GM18511 (cell line): ENCODE measurements around the gene SOWAHA.
"Not testable (repeated sequence)": the region's sequence is repeated elsewhere in the genome, so short reads cannot be mapped to it uniquely, and the experiment has no call there.

Experiments used
- ATAC-seq: cut with Tn5 transposase; IDR thresholded peaks from one replicate; pipeline ENCODE4 v1.9.1; 2021; ENCODE audit warnings: mild to moderate bottlenecking, moderate library complexity; ENCODE audit not compliant: unreplicated experiment

The SOWAHA gene

DNA sequence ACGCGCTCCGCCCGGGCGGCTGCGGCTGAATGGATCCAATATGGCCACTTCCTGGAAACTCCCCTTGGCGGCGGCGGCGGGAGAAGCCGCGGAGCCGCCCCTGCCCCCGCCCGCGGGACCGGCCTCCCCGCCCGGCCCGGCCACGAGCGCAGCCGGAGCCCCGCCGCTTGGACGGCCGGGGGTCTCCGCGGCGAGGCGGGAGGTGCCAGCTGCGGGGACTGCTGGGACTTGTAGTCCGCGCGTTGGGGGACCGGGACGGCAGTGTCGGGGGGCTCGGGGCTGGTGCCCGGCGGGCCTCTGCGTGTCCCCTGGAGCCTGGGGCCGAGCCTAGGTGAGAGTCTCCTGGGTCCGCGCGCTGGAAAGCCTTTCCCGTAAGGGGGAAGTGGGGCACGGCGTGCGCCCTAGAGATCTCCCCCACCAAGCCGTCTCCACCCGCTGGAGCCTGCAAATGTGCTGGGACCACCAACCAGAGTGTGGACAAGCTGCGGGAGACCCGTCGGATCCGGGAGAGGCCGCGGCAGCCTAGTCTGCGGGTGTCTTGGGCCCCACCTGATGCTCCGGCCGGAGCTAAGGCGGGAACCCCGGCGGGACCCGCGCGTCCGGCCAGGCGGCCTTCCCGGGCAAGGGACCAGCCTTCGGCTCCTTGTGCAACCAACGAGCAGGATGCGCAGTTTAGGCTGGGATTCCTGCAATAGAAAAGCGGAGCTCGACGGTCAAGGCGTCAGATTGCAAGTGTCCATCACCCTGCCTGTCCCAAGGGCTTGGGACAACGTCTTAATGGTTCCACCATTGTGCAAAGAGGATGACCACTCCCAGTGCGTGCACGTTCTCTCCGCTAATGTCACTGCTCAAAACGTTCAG lies 35.7 kb upstream of the SOWAHA start, which contains the start of gene SEPTIN8:
Gene SEPTIN8, minus strand, starts transcription at position 31 of the 861 bp plus-strand sequence. CDS start 102 bp downstream, outside the sequence.
- peak; percentile 68 for ATAC-seq

DNA sequence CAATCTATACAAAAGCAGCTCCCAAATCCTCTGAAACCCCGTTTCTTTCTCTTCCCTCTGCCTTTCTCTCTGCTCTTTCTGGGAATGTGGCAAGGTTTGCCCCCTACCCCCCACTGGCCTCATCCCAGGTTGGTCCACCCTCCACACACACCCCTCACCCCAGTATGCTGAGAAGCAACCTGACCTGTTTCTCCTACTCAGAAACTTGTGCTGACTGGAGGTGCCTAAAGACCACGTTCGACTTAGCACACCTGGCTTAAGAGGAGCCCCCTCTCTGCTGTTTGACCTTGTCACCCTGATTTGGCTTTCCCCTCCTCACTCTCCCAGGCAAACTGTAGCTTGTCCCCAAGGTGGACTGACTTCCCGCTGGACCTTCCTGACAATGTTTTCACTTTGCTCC lies 35.0 kb upstream of the SOWAHA start:
- ATAC-seq: no peak

- no peak for ATAC-seq
These were observed 34.2 kb upstream of the SOWAHA start for GRCh38 chr5:132778856-132779255.

DNA sequence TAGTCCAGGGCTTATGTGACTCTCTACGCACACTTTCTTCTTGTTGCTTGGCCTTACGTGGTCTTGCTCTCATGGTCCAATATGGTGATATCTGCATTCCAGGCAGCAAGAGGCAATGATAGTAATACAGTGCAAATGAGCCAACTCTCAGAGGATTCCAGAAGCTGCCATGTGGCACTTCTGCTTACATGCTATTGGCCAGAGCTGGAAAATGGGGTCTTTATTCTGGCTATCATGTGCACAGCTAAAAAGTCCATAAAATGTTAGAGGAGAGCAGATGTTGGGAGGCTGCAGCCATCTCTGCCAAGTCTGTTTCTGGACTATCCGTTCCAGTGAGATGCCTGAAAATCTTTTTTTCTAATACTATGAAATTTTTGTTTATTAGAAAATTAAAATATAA lies 33.1 kb upstream of the SOWAHA start:
- ATAC-seq: no peak

GRCh38 chr5:132780577-132780976 lies 32.5 kb upstream of the SOWAHA start:
- ATAC-seq: no peak

GRCh38 chr5:132781029-132781428 lies 32.1 kb upstream of the SOWAHA start:
- no peak for ATAC-seq

DNA sequence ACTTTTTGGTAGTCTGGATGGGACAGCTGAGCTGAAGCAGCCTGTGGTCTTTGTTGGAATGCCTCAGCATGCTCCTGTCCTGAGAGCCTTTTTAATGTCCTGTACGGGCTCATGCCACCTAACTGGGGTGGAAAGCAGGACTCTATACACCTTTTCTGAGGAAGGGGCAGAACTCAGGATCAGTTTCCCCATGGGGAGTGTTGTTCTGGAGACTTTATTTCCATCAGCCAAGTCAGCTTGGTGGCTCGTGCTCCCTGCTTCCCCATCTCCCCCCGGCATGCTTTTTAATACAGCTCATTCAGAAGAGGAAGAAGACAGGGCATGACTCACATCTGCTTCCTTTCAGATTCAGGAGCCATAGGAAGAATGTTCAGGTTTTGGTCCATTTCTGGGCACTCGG lies 31.0 kb upstream of the SOWAHA start:
- ATAC-seq: no peak

- no peak for ATAC-seq
These were observed 27.7 kb upstream of the SOWAHA start for GRCh38 chr5:132785365-132785764.

GRCh38 chr5:132785864-132786263 lies 27.2 kb upstream of the SOWAHA start:
- ATAC-seq: no peak

GRCh38 chr5:132787076-132787475 lies 26.0 kb upstream of the SOWAHA start:
- ATAC-seq: no peak

DNA sequence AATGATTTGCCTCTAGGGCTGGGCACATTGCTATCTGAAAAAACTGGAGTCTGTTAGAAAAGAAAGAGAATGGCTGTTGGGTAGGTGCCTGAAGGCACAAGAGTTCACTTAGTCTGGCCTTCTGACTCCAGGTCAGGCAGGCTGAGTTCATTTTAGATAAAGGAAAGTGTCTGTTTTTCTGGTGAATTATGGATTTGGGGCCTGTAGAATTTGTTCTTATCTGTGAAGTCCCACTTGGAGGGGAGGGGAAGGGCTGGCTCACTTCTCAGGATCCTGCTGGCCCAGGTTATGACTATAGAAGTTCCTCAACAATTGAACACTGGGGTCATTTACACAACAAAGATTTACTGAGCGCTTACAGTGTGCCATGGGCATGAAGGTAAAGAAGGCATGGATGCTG lies 24.6 kb upstream of the SOWAHA start:
- no peak for ATAC-seq

GRCh38 chr5:132788990-132789886 lies 23.9 kb upstream of the SOWAHA start:
- ATAC-seq: no peak

DNA sequence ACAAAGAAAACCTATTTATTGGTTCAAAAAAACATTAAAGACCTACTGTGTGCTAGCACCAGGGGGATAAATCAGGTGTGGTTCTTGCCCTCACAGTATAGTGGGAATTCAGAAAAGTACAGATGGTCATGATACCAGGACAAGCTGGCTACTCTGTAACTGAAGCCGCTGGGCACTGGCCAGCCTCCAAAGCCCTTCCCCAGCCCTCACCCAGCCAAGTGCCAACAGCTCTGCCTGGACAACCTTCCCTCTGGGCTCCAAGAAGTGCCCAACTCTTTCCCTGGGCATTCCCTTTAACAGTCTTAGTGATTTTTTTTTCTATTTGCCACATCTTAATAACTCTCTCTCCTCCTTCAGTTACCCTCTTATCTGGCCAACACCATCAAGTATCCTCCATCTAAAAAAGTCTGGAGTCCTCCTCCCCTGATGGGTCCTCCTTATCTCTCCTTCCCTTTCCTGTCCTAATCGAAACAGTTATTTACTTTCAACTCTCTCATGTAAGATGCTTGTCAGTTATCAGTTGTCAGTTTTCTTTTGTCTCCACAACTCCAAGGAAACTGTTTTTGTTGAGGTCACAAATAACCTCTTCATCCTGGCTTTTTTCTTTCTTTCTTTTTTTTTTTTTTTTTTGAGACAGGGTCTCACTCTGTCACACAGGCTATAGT lies 22.8 kb upstream of the SOWAHA start:
- ATAC-seq: no peak

GRCh38 chr5:132791026-132791425 lies 22.1 kb upstream of the SOWAHA start:
- no peak for ATAC-seq

DNA sequence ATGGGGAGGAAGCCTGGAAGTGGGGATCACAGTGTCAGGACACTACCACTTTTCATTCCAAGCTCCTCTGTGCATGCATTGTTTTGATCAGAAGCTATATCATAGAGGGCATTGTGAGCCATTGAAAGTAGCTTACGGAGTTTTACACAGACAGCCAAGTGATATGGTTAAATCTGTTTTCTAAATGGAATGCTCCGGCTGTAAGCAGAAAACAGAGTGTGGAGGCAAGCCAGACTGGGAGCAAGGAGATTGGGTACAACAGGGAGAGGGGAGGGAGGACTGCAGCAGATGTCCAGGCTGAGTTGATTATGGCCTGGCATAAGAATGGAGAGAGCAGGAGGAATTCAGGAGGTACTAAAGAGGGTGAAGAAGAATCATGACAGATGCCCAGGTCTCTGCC lies 15.5 kb upstream of the SOWAHA start:
- ATAC-seq: no peak

DNA sequence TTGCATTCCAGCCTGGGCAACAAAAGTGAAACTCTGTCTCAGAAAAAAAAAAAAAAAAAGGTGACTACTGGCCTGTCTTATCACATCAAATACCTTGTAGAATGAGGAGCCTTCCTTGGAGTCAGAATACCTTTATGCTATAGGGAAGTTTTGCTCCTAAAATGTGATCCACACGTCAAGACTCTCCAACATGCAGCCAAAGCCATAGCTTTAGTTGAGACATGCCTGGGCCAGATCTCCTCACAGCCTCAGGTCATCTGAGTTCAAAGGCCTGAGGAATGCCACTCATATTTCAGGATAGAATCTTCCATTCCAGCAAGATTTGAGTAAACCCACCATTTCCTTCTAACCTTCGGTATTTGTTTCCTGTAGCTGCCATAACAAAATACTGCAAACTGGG lies 13.7 kb upstream of the SOWAHA start:
- ATAC-seq: no peak

GRCh38 chr5:132800545-132800944 lies 12.6 kb upstream of the SOWAHA start:
- no peak for ATAC-seq

- no peak for ATAC-seq
These were observed 10.9 kb upstream of the SOWAHA start for GRCh38 chr5:132802044-132802684.

GRCh38 chr5:132802685-132803066 lies 10.4 kb upstream of the SOWAHA start:
- ATAC-seq: not testable (repeated sequence)

GRCh38 chr5:132804219-132804618 lies 8.9 kb upstream of the SOWAHA start:
- not testable (repeated sequence) for ATAC-seq

GRCh38 chr5:132805872-132806271 lies 7.2 kb upstream of the SOWAHA start:
- not testable (repeated sequence) for ATAC-seq
